ENCODE measurements around the gene RTCB.

DNA sequence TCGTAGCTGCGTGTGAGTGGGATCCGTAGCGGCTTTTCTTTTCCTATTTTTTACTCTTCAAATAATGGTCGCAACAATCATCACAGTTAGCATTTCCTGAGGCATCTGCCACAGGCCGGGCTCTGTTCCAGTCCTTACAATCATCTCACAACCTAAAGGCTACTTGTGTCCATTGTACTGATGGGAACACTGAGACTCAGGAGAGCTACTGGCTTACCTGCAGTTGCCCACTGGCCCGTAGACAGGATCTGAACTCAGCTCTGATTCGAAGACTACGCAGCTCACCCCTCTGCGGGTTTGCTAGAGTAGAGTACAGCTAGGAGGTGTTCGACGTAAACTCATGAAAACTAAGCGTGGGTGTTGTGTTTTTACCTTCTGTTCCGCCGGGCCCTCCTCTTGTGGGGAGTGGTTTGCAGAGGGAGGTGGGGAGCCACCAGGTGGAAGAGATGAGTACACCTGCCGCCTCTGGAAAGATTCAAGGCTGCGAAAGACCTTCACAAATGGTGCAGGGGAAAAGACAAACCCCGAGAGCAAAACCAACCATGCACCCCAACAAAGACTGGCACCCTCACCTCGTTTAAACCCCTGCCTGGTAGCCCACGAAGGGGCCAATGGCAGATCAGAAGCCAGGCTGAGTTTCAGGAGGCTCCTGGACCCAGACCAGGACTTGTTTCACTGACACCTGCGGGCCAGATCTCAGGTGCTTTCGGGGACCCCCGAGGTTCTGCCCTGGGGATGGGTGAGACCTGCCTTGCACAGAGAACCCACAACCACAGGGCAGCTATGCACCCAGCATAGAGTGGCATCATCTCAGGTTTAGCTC is 72.6 kb downstream of the RTCB start:
- TF ChIP-seq, protein P1, sequence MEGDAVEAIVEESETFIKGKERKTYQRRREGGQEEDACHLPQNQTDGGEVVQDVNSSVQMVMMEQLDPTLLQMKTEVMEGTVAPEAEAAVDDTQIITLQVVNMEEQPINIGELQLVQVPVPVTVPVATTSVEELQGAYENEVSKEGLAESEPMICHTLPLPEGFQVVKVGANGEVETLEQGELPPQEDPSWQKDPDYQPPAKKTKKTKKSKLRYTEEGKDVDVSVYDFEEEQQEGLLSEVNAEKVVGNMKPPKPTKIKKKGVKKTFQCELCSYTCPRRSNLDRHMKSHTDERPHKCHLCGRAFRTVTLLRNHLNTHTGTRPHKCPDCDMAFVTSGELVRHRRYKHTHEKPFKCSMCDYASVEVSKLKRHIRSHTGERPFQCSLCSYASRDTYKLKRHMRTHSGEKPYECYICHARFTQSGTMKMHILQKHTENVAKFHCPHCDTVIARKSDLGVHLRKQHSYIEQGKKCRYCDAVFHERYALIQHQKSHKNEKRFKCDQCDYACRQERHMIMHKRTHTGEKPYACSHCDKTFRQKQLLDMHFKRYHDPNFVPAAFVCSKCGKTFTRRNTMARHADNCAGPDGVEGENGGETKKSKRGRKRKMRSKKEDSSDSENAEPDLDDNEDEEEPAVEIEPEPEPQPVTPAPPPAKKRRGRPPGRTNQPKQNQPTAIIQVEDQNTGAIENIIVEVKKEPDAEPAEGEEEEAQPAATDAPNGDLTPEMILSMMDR (IDR thresholded peaks at IDR 0.05): no peak
- TF ChIP-seq EP300 (IDR thresholded peaks at IDR 0.05) (no peak), POLR2A (IDR thresholded peaks at IDR 0.05) (no peak), POLR2AphosphoS5 (IDR thresholded peaks at IDR 0.05) (no peak)

Data from gastroesophageal sphincter (tissue), 3 donors.